CD4-positive, alpha-beta T cell treated with Interleukin-2 at 100 ng/mL for 4 hours (primary cell): ENCODE measurements around the gene ADCYAP1R1.

Source experiments
- DNase-seq: peaks from one replicate; pipeline ENCODE4 v3.0.0-alpha.2; 2020; ENCODE audit warnings: low spot score

Gene ADCYAP1R1

DNA sequence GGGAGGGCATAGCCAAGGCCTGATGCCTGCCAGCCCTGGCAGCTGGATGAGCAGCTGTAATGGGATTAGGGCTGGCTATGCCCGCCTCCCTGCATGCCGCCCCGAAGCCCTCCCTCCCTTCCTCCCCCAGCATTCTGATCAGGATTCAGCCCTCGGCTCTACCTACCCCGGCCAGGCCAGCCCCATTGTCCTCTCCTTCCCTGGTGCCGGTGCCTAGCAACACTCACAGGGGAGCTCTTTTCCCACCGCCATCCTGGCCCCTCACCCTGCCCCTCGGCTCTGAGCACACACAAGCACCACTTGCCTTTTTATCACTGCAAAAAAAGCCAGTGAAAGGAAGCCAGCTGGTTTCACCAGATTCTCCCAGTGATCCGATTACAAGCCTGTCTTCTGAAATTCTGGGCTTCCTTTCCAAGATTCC is 9.0 kb upstream of the ADCYAP1R1 start:
- DNase-seq = no peak

DNA sequence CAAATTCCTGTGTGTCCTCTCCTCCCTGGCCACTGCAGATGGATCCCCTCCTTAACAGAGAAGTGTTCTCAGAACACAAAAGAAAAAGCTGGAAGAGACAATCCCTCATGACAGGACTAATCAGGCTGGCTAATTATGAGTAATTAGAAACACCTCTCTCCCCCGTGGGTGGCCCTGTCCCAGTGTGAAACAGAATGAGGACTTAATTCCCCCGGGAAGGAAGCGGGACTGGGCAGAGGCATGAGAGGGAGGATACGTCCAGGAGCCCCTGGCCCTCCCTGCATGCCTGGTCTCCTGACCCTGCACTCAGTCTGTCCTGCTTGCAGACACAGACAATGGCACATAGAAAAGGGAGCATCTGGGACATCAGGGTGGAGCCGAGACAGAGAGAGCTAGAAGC is 7.6 kb upstream of the ADCYAP1R1 start:
- DNase-seq = no peak

DNA sequence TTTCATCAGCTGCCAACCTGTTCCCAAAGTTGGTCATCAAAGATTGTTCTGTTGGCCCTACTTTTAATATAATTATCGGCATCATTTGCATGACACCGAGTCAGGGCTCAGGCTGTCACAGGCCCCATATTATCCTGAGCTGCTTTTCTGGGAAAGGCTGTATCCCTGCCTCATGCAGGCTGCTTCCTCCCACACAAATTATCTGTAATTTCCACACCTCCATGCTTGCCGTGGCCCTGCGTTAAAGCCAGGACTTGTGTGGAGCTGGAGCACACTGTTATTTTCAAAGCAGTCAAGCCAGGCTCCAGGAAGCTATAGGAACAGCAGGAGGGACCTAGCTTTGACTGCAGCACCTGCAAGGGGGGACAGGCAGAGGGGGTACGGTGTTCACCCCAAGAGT is 5.4 kb upstream of the ADCYAP1R1 start:
- no peak for DNase-seq

DNA sequence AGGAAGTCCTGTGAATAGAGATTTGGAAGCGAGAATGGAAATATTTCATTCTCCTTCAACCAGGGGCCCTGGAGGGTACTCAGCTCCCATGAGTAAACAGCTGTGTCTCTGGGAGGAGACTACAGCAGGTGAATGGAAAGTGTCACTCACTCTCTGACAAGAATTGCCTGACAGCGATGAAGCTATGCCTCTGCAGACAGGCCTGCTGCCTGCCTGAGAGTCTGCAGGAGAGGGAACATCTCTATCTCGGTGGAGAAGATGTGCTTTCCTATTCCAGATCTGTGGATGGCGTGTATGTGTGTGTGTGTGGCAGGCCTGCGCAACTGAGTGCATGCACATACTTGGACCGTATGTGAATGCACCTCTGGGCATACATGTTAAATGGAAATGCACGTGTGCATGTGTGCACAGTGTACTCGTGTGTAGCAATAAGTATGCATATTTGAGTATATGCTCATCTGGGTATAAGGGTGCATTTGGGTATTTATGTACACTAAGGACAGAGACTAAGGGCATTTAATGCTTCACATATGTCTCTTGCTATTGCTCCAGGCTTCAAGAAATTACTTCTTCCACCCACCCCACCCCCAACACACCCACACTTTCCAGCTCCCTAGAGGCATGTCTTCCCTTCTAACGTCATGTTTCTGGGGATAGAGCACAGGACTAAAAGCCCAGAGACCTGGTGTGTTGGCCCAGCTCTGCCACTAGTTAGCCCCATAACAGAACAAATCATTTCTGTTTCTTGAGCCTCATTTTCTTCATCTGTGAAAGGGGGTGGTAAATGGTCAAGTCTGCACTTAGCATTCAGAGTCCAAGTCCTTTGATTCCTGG is 4.6 kb upstream of the ADCYAP1R1 start:
- DNase-seq = no peak

DNA sequence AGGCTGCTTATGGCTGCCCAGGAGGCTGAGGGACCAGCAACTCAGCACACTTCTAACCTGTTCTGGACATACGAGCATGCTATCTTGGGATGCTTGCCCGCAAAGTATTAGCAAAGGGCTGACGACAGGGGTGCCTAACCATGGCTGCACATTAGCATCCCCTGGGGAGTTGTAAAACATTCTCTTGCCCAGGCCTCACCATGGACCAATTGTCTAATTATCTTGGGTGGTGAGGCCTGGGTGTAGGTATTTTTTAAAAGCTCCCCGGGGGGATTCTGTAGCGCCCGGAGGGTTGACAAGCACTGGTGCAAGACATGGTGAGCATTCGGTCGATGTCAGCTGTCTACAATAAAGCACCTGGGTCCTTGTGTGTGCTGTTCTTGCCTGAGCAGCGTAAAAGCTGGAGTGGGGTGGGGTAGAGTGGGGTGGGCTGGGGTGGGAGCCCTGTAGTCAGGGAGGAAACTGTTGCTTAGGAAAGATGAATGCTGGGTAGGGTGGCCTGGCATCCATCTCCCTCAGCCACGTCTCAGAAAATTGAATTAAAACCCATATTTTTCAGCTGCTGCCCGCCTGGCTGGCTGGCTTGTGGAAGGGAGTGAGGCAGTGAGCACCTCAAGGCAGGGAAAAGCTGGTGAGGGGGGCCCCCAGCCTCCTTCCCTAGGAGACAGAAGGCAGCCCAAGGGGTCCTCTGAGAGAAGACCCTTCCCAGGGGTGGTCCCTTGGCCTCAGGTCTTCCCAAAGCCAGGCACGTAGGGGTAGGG is 2.9 kb upstream of the ADCYAP1R1 start:
- DNase-seq = no peak

DNA sequence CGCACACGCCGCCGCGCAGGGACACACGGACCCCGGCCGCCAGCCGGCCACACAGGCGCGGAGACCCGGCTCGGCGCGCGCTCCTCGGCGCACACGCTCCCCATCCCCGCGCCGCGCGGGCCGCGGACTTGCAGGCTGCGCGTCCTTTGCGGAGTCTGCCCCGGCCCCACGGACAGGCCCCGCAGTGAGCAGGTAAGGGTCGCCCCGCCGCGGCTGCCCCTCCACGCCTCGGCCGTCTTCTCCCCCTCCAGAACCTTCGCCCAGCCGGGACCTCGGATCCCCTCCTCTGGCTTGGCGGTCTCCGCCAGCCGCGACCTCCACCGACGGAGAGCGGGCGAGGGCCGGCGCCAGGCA is 356 bp downstream of the ADCYAP1R1 start:
- no peak for DNase-seq

DNA sequence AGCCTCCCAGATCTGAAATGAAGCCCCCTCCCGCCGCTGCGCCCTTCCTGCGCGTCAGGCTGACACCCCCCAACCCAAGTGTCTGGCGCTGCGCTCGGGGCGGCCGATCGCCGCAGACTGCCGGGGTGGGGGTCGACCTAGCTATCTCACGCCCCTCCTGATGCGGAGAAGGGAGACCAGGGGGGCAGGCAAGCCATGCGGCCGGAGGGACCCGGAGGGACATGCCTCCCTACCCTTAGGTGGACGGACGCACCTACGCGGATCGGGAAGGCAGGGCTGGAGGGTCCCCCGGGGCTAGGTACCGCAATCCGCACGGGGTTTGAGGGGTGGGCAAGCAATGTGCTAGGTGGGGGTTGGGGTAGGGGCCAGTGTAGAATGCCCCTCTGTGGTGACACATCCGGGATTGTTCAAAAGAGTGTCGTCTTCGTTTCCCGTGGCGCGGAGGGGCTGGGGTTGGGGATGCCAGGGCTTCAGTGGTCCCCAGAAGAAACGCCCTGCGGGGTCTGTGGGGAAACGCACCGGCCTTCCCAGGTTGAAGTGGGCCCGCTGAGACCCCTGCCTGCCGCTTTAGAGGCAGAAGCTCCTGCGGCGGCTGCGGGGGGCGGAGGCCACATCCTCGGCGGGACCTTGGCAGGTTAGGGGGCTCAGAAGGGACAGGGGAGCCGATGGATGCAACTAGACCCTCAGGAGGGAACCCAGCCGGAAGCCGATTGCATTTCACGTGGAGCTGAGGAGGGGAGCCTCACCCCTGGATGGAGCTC is 913 bp downstream of the ADCYAP1R1 start:
- no peak for DNase-seq

DNA sequence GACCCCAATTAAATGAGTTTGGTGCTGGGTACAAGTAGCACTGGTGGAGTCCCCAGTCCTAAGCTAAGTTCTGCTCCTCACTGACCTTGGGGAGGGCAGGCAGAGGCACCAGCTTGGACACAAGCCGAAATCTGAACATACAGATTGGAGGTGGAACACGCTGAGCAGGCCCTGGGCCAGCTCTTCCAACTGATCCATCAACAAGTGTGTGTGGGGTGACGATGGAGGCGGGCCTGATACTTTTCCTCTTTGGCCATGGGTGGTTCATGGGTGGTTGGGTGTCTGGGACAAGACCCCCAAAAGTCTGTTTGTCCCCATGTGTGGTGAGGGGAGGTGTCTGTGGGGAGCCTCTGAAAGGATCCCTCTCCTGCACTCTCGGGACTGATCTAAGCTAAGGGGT is 1.9 kb downstream of the ADCYAP1R1 start:
- DNase-seq = no peak

DNA sequence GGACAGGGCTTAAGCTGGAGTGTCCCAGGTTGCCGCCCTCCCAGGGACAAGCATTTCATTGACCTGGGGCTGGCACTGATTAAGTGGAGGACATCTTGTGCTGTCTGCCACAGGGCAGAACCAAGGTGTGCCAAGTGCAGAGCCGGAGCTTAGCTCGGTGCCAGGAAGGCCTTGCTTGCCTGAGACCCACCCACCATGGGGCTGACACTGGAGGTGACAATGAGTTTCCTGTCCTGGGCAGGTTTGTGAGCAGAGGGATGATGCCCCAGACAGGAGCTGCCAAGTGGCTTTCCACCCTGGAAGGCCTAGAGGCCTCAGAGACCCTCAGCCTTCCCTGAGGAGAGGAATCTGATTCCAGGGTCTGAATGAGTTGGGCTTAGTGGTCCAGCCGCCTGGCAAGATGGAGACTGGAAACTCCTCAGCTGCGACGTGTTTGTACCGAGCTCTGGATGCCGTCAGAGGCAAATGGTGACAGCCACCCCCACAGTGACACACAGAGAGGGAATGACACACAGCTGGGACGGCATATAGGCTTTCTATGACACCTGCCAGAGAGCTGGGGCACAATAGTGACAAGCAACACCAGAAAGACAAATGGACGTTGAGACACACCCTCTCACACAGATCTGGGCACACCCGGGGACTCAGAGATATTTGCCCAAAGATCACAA is 2.6 kb downstream of the ADCYAP1R1 start:
- DNase-seq = no peak

DNA sequence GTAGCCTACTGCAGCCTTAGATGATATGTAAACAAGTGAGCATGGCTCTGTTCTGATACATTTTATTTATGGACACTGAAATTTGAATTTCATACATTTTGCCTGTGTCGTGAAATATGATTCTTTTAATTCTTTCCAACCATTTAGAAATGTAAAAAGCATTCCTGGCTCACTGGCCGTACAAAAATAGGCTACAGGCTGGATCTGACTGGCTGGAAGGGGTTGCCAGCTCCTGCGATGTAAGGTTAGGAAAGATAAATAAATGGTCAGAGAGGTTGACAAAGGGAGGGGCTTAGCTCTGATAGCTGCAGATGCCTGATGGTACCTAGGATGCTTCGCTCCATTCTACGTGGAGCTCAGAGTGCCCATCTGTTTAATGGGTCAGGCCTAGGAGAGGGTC is 3.4 kb downstream of the ADCYAP1R1 start:
- DNase-seq = no peak

DNA sequence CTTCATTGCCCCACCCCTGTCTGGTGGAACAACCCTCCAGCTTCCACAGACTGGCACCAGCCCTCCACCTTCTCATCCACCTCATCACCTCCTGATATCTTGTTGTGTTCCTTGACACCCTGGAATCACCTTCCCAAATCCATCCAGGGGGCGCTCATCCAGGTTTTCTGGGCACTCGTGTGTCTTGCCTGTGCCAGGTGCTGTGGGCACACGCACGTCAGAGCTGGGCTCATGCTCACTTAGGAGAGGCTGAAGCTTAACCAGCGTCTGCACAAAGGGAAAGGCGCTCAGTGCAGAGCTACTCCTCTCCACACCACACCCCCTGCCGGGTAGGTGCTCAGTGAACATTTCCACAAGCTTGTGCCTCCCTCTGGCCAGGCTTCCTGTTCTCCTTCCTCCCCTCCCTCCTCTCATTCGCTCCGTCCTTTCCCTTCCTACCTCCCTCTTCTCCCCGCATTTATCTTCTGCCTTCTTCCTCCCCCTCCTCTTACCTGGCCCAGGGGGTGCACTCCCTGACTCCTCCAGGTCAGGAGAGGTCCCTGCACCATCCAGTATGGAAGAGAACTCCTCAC is 4.8 kb downstream of the ADCYAP1R1 start:
- no peak for DNase-seq

DNA sequence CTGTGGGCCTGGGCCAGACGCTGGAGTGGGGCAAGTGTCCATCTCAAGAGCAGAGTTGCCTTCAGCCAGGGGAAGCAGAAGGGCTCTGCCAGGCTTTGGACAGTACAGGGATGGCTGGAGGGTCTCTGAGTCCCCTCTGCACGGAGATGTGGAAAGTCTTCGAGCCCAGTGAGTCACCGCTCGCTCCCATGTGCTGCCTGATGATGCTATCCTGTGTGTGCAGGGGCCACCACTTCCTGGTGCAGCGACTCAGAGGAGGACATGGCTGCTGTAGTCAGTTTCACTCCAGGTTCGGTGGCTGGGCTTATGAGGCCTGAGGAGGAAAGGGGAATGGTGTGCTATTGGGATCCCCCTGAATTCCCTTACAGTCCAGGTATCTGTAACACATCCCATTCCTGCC is 6.0 kb downstream of the ADCYAP1R1 start:
- DNase-seq = no peak

DNA sequence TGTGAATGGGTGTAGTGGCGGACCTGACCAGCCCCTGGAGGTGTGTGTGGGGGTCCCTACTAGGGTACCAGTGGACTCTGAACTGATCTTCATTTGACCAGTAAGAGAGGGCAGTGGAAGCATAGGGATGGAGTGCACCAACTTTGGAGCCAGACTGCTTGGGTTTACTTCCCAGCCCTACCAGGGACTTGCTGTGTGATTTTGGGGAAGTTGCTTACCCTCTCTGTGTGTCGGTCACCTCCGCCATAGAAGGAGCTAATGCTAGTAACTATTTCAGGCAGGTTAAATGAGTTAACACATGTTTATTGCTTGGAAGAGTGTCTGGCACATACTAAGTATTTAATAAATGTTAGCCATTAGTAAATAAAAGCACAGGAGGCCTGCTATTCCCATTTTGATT is 6.6 kb downstream of the ADCYAP1R1 start:
- DNase-seq = no peak

DNA sequence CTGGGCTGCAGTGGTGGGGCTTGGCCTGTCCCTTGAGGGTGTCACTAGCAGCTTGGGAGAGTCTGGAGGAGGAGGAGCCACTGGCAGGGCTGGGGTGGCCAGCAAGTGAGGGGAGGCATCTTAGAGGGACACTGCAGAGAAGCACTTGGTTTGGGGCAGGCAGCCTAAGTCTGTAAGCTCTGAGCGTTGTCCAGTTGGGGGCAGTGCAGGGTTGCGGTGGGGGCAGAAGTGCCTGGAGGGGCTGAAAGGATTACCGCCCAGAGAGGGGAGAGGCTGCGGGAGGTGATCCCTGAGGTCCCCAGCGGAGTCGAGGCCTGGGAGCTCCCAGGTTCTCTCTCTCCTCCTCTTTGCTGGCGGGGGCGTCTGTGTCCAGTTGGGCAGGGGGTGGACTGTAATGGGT is 7.4 kb downstream of the ADCYAP1R1 start:
- DNase-seq = no peak

DNA sequence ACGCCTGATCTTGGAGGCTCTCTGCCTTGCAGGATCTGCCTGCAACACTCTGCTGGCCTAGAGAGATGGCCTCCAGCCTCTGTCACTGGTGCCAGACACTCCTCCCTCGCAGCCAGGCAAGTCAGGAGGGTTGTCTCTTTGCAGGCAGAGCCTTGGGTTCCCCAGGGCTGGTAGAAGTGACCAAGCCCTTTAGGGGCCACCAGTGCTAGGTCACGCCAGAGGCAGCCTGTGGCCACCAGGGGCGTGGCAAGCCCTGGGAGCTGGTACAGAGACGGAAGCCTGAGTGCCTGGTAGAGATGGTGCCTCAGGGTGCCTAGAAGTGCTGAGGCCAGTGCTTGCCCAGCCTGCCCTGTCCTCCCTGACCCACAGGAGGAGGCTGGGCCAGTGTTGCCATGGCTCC is 9.1 kb downstream of the ADCYAP1R1 start:
- DNase-seq = no peak

DNA sequence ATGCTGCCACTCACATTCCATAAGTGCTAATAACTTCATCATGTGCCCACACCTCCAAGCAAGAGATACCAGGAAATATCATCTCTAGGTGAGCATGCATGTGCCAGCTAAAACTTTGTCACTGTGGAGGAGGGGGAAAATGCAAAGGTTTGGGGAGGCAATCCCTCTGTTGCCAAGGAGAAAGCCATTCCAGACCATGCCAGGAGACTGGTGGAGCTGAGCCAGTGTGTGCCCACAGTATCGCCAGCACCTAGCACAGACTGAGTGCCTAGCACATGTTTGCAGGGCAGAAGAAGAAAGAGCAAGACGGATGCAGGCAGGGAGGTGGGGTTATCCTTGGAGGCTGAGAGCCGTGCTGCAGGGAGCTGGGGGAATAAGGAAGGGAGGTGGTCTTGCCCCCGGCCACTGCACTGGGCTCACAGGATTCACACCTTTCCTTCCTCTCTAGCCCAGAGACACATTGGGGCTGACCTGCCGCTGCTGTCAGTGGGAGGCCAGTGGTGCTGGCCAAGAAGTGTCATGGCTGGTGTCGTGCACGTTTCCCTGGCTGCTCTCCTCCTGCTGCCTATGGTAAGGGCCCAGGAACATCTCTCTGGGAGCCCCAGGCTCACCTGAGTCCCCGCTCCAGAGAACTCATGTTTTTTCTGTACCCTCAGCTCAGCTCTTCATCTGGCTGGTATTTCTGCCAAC is 10.8 kb downstream of the ADCYAP1R1 start:
- no peak for DNase-seq

DNA sequence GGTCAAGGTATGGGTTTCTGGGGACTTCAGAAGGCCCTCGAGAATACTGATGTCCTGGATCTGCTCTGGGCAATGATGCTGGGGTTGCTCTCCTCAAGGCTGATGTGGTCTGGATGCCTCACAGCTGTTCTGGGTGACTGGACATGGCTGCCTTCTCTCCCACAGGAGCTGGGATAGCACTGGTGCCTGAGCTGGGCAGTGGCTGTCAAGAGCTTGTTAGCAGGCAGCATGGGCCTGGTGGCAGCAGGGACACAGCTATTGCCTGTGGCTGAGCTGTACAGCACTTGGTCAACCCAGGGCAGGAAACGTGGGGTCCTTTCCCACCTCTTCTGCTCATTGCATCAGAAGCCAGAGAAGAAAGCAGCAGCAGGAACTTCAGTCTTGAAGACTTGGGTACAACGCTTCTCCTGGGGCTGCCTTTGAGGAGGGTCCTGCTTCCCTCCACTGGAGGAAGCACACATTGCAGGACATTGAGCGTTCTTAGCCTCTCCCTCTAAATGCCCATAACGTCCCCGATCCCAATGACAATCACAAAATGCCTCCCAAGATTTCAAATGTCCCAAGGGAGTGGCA is 13.0 kb downstream of the ADCYAP1R1 start:
- no peak for DNase-seq

DNA sequence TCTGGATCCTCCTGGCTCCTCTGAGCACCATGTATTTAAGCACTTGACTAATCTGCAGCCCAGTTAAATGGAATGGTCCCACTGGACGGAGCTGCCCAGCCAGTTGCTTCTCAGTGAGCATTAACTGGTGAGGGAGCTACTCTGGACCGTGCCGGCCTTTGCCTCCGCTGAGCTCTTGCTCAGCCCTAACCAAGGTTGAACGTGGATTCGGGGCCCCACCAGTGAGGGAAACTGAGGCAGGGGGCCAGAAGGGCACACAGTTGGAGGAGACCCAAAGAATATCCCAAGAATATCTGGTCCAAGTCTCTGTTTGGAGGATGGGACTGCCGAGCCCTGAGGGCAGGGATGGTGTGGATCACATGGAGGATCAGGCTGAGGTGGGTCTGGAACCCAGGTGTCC is 13.7 kb downstream of the ADCYAP1R1 start:
- DNase-seq = no peak

DNA sequence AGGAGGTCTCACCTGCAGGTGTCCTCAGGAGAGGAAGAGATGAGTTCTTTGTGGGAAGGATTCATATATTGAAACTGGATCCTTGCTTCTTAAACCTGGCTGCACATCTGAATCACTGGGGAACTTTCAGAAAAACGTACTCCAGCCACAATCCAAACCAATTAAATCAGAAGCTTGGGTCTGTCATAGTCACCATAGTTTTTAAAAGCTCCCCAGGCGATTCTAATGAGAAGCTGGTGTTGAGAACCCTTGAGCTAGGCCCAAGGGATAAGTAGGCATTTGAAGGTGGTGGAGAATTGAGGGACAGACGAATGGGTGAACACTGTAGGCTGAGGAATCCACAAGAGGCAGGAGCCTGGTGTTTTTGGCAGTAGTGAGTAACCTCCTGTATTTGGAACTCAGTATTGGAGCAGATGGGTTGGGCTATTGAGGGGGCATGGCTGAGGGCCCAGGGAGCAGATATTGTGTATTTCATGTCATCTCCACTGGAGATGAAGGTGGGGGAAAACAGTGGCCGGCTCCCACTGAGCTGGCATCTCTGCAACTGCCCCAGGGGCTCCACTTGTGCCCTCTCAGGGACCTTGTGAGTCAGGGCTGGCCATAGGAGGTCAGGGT is 14.5 kb downstream of the ADCYAP1R1 start:
- no peak for DNase-seq

DNA sequence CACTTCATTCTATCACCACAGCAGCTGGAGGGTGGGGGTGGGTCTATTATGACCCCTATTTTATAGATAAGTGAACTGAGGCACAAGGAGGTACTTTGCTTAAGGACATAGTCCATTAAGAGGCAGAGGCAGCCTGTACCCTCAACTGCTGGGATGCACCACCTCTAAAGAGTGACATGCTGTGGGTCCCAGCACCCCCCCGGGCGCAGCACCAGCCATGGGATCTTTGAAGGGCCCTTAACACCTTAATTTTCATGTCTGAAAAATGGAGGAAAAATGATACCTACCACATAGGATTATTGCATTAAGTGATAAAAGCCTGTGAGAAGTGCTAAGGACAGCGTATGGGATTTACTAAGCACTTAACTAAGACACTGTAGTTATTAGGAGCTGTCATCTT is 15.4 kb downstream of the ADCYAP1R1 start:
- DNase-seq = no peak
